HG03039 (cell line): Measurements from ENCODE around the gene MTIF2.
"Not testable (repeated sequence)": the region's sequence is repeated elsewhere in the genome, so short reads cannot be mapped to it uniquely, and the experiment has no call there.

Source experiments
- ATAC-seq: cut with Tn5 transposase; IDR thresholded peaks from one replicate; pipeline ENCODE4 v1.9.1; 2021; ENCODE audit warnings: mild to moderate bottlenecking, moderate library complexity; ENCODE audit not compliant: unreplicated experiment

Gene MTIF2

GRCh38 chr2:55245411-55245810 lies 23.6 kb downstream of the MTIF2 start:
- ATAC-seq: no peak

DNA sequence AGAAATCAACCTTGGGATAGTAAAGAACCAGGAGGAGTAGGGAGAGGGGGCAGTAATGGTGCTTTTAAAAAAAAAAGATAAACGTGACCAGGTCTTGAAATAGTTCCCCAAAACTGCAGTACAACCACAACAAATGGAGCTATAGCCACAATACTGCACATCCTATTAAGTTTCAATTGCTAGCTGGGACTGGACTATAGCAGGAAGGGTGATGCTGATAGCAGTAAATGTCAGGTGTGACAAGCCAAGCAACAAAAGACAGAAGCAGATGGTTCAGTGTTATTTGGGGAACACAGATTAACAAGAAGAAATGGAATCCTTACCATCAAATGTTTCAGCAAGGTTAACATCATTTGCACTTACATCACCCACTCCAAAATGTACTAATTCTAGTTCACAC lies 26.4 kb downstream of the MTIF2 start:
- no peak for ATAC-seq

DNA sequence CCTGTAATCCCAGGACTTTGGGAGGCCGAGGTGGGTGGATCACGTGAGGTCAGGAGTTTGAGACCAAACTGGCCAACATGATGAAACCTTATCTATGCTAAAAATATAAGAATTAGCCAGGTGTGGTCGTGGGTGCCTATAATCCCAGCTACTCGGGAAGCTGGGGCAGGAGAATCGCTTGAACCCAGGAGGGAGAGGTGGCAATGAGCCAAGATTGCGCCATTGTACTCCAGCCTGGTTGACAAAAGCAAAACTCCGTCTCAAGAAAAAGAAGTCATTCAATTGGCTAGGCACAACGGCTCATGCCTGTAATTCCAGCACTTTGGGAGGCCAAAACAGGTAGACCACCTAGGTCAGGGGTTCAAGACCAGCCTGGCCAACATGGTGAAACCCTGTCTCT lies 27.4 kb downstream of the MTIF2 start:
- ATAC-seq: not testable (repeated sequence)

DNA sequence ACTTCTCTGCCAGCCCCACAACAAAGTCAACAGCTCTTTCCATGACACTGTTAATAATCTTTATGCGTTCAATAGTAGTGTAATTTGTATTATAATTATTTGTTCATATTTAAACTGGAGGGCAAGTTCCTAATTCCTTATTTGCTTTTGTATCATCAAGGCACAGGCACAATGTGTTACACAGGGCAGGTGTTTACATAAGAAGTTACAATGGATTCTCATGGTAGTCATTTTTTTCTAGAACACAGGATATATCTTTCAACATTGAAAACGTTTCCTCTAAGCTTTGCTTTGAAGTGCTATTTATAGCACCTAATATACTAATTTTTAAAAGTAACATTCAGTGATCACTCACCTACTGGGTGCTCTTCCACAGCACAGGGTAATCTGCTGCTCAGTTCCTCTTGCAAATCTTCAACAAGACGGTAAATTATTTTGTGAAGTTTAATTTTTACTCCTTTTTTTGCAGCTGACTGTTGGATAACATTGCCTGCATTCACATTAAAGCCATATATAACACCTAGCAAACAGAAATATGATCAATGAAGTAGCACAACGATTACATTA lies 29.3 kb downstream of the MTIF2 start:
- no peak for ATAC-seq

DNA sequence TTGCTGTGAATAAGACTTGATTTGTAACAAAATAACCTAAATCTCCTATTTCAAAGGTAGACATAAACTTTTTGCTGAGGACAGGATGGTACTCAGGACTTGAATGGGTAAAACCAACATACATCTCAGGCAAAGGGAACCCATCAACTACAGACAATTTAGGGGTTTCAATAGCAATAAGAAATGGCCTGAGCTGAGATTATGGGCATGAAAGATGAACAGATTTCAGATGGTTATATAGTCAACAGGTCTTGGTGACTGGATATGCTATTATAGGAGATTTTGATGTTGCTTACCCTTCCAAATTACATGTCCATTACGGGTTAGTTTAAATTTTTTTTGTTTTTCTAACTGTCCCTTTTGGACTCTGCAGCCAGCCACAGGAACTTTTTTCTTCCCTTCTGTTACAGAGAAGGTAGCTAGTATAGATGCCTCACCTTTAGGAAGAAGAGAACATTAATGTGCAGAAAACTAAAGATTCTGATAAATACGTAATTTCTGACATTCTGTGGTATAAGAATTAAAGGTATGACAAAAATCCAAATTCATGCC lies 32.0 kb downstream of the MTIF2 start:
- no peak for ATAC-seq

GRCh38 chr2:55235724-55236538 lies 33.1 kb downstream of the MTIF2 start:
- no peak for ATAC-seq

DNA sequence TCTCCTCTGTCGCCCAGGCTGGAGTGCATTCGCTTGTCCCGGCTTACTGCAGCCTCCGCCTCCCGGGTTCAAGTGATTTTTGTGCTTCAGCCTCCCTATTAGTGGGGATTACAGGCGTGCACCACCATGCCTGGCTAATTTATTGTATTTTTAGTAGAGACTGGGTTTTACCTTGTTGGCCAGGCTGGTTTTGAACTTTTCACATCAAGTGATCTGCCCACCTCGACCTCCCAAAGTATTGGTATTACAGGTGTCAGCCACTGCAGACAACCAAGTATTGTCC lies 35.4 kb downstream of the MTIF2 start:
- no peak for ATAC-seq

- ATAC-seq: no peak
These were observed 36.0 kb downstream of the MTIF2 start for GRCh38 chr2:55232863-55233657.

- ATAC-seq: peak; percentile 88
These were observed 36.8 kb downstream of the MTIF2 start, which contains the start of the genes CLHC1 and RPS27A for GRCh38 chr2:55232084-55232862. Gene CLHC1, minus strand, starts transcription at chr2:55232293. Its CDS starts 9,882 bp downstream, at chr2:55222411. Gene RPS27A, plus strand, starts transcription at chr2:55232688. Its CDS starts 137 bp downstream, at chr2:55232825.

DNA sequence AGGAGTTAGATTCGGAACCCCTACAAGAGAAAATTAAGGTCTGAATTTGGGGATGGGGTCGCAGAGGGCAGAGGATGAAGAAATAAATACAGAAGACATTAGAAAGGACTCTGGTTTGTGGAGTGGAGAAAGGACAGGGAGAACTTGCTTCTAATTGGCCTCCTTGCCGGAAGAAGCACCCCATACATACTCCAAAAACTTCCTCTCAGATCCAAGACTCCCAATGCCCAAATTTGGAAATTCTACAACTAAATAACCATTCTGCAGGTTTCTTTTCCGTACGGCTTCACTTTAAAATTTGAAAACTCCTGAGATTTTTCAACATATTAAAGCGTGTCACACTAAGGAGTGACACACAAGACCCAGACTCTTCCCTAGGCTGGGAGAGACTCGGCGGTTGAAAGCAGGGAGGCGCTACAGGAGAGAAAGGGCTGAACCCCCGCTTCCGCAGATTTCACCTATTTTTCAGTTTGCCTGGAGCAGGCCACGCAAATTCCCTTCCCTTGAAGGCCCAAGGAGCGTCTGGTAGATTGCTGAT lies 37.4 kb downstream of the MTIF2 start:
- no peak for ATAC-seq

GRCh38 chr2:55230551-55230950 lies 38.5 kb downstream of the MTIF2 start:
- ATAC-seq: no peak

DNA sequence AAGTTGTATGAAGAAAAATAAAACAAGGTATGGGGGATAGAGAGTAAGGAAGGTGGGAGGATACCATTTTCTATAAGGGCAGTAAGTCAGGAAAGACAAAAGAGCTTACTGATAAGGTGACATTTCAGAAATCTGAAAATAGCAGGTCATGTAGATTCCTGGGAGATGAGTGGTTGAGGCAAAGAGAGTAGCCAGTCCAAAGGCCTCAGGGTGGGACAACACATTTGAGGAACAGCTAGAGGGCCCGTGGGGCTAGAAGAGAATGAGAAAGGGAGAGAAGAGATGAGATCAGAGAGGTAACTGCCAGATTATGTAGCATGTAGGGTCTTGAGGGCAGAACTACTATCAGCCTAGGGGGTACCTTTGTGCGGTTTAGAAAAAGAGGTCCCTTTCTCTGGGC lies 39.8 kb downstream of the MTIF2 start:
- no peak for ATAC-seq

DNA sequence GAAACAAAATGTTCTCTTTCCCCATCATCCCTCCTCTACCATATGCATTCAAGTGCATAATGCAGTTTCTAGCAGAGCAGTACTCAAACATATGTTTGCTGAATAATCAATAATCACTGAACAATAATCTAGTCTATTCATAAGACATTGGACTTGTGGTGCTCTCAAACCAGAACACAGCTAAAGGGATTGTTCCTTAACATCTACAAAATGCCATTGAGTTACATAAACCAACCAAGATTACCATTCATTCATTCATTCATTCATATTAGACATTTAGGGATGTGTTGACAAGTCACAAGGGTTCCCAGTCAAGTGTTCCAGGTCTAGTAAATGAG lies 40.8 kb downstream of the MTIF2 start:
- no peak for ATAC-seq

DNA sequence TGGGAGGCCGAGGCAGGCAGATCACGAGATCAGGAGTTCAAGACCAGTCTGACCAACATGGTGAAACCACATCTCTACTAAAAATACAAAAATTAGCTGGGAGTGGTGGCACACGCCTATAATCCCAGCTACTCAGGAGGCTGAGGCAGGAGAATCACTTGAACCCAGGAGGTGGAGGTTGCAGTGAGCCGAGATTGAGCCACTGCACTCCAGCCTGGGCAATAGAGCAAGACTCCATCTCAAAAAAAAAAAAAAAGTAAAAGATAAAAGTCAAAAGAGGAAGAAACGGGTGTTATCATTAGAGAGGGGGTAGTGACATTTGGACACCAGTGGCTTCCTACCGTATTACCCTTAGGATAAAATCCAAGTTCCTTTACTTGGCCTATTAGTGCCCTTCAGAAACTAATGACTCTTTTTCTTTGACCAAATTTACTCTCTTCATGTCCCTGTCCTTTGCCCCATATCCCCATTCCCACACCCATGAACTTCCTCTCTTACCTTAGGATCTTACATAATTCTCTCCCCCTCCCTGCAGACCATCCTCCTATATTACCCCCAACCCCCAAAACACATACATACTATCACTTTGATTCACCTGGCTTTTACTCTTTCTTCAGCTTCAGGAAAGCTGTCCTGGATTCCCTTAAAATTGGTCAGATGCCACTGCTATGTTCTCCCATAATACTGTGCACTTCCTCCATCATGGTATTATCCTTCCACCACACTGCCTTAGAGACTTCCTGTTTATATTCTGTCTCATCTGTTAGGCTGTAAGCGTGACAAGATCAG lies 41.4 kb downstream of the MTIF2 start:
- ATAC-seq: not testable (repeated sequence)

DNA sequence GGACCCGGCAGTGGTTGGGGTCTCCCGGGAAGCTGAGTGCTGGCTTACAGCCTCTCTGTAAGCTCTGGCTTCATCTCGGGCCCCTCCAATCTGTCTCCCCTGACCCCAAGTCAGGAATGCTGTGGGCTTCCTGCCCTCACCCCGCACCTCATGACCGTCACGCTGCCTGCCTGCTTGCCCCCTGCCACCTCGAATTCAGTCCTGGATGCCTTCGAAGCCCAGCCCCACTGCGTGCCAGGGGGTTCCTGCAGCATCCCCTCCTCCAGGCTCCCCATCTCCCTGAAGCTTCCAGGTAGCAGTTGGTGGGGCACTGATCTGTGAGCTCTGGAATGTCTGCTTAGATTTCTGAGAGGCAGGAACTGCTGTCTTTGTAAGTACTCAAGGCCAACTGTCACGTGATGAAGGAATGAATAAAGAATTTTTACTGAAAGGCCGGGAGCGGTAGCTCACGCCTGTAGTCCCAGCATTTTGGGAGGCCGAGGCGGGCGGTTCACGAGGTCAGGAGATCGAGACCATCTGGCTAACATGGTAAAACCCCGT lies 43.5 kb downstream of the MTIF2 start:
- no peak for ATAC-seq

DNA sequence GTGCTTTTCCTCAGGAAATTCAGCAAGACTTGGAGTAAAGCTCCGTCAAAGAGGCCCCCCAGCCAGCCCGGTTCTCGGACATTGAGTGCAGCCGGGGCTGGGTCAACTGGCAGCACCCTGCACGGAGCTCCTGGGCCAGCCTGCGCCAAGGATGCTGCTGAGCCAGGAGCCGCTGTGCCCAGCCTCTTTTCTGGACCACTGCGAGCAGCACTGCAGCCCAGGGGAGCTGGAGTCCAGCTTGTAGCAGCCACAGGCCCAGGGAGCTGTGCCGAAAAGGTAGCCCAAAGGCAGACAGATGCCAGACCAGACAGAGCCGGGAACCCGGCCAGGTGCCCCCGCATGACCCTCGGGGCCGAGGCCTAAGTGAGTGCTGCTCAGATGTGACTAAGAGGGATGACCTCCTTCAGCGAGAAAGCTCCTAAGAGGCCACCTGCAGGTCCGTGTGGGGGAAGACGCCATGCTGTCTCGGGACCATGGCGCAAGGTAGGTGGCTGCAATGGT lies 44.2 kb downstream of the MTIF2 start:
- no peak for ATAC-seq

DNA sequence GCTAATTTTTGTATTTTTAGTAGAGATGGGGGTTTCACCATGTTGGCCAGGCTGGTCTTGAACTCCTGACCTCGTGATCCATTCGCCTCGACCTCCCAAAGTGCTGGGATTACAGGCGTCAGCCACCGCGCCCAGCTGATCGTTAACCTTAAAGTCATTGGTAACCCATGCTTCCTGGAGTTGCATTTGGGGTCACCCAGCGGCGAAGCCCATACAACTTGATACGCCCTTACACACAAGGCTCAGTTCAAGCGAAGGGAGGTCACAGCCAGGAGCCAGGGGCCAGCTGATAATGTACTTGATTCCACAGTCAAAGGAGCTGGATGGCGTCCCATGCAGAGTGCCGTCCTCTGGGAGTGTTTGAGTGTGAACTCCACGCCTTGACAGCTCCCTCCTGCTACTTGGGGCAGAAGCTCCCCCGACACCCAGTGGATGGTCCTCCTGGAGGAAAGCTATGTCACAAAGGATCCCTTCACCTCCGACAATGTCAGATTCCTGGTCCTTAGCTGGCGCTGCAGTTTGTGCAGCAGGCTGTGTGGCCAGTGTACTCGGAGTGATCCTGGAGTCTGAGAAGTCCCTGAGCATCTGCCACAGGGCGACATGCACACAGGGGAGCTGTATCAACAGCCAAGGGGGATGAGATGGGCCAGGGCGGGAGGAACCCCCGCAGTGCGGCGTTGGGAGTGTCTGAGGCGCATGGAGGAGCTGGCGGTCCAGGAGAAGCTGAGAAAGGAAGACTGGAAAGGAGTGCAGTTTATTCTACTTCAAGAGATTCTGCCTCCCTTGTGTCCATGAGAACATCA lies 44.9 kb downstream of the MTIF2 start:
- ATAC-seq: no peak

DNA sequence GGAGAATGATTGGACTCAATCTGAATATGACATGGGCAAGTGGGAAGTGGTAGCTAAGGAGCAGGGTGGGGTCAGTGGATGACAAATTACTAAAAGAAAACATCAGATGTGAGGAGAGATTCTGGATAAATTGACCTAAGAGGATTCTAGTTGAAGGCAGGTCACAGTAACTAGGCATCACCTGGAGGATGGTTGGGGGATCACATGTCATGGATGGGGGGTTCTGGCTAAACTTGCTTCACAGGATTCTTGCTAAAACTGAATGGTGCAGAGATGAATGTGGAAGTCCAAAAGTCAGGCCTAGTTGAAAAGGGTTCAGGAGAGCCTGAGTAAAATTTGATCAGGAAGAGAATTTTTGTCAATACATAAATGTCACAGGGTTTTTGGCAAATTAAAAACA lies 55.2 kb downstream of the MTIF2 start:
- no peak for ATAC-seq

GRCh38 chr2:55204950-55205349 lies 64.1 kb downstream of the MTIF2 start:
- no peak for ATAC-seq
